OCI-LY3 (cell line): ENCODE measurements around the gene CPT1C.

Source experiments
- H2AFZ ChIP-seq: fragments of 200-600, 300-600 bp; shearing (Covaris generic); 2 replicates; pipeline ENCODE4 v1.6.0; 2014; ENCODE audit warnings: antibody characterized with exemption, low read depth, low read length
- H3K27ac ChIP-seq: fragments of 200-600, 300-600 bp; sonication (generic); 2 replicates; pipeline ENCODE4 v1.5.1; 2014; ENCODE audit warnings: mild to moderate bottlenecking, low read length, moderate library complexity, mixed read lengths
- H3K27me3 ChIP-seq: fragments of 200-600, 300-600 bp; sonication (generic); 2 replicates; pipeline ENCODE4 v1.6.1; 2014; ENCODE audit warnings: low read depth, low read length, mixed read lengths
- H3K36me3 ChIP-seq: fragments of 200-600, 300-600 bp; sonication (generic); replicated peaks from 2 replicates; pipeline ENCODE3; 2014; ENCODE audit warnings: low read depth, low read length, mixed read lengths
- H3K4me1 ChIP-seq: fragments of 300-600, 200-600 bp; sonication (generic); 2 replicates; pipeline ENCODE4 v1.6.1; 2014; ENCODE audit warnings: low read length, mixed read lengths
- H3K4me2 ChIP-seq: fragments of 200-600, 300-600 bp; sonication (generic); 2 replicates; pipeline ENCODE4 v1.6.1; 2014; ENCODE audit warnings: low read length, mixed read lengths
- H3K4me3 ChIP-seq: fragments of 300-600, 200-600 bp; sonication (generic); 2 replicates; pipeline ENCODE4 v1.5.1; 2014; ENCODE audit warnings: antibody characterized with exemption, mild to moderate bottlenecking, low read length, moderate library complexity
- H3K79me2 ChIP-seq: fragments of 300-600, 200-600 bp; shearing (Covaris generic); 2 replicates; pipeline ENCODE4 v1.6.1; 2014; ENCODE audit warnings: mild to moderate bottlenecking, low read length, mixed read lengths
- H3K9ac ChIP-seq: fragments of 300-600, 200-600 bp; shearing (Covaris generic); 2 replicates; pipeline ENCODE4 v1.6.0; 2014; ENCODE audit warnings: mild to moderate bottlenecking, low read length, moderate library complexity
- H3K9me3 ChIP-seq: fragments of 200-600, 300-600 bp; shearing (Covaris generic); 2 replicates; pipeline ENCODE4 v1.6.1; 2014; ENCODE audit warnings: low read length, mixed read lengths; ENCODE audit not compliant: insufficient read depth
- H4K20me1 ChIP-seq: fragments of 200-600, 300-600 bp; sonication (generic); 2 replicates; pipeline ENCODE4 v1.6.1; 2016; ENCODE audit warnings: low read length, mixed read lengths; ENCODE audit not compliant: insufficient read depth
- CTCF ChIP-seq: fragments of 200-600, 300-600 bp; sonication (generic); IDR thresholded peaks from 2 replicates; pipeline ENCODE4 v1.5.1; 2014; ENCODE audit warnings: antibody characterized with exemption, low read length, low read depth
- EZH2phosphoT487 ChIP-seq: fragments of 200-600 bp; shearing (Covaris generic); IDR thresholded peaks from 2 replicates; pipeline ENCODE4 v1.6.1; 2018; ENCODE audit warnings: antibody characterized with exemption, mixed run types, low read depth

CPT1C gene

GRCh38 chr19:49690656-49691242 is at the start of gene CPT1C:
Gene CPT1C (plus strand): TSS chr19:49691116. CDS start chr19:49692253, 1,137 bp downstream.
- Histone ChIP-seq H2AFZ (no peak within 1 kb of the TSS), H3K9me3 (no peaks in the 10 kb centered on the region), H3K36me3 (peaks cover 54% of the 10 kb centered on the region), H3K4me2 (no peak within 1 kb of the TSS), H4K20me1 (peaks cover 38% of the 10 kb centered on the region), H3K79me2 (peaks cover 4% of the 10 kb centered on the region; the same call in 1 of the 2 replicates), H3K4me3 (no peak within 1 kb of the TSS), H3K9ac (no peak within 1 kb of the TSS), H3K27me3 (no peaks in the 10 kb centered on the region), H3K27ac (no peak within 1 kb of the TSS), H3K4me1 (peaks cover 16% of the 10 kb centered on the region; the same call in 1 of the 2 replicates)
- no peak for TF ChIP-seq CTCF
- no peak for TF ChIP-seq EZH2phosphoT487

GRCh38 chr19:49641688-49642491 is 49.0 kb upstream of the CPT1C start, which contains the start of gene SCAF1:
Gene SCAF1 (plus strand): TSS chr19:49642209. CDS start chr19:49645027, 2,818 bp downstream.
- Histone ChIP-seq H3K9ac (peak within 1 kb of the TSS; percentile 99), H4K20me1 (peaks cover 3% of the 10 kb centered on the region; the same call in 1 of the 2 replicates), H3K79me2 (peaks cover 52% of the 10 kb centered on the region), H3K9me3 (no peaks in the 10 kb centered on the region), H3K27ac (peak within 1 kb of the TSS; percentile 91), H3K27me3 (peaks cover 8% of the 10 kb centered on the region), H3K36me3 (peaks cover 10% of the 10 kb centered on the region), H3K4me3 (peak within 1 kb of the TSS; percentile 93), H3K4me1 (peaks cover 15% of the 10 kb centered on the region), H2AFZ (no peak within 1 kb of the TSS), H3K4me2 (peak within 1 kb of the TSS; percentile 82)
- TF ChIP-seq CTCF (no peak), EZH2phosphoT487 (no peak)

GRCh38 chr19:49642492-49643035 is 48.4 kb upstream of the CPT1C start:
- H3K9me3 ChIP-seq = no peaks in the 10 kb centered on the region
- H3K79me2 ChIP-seq = peaks cover 58% of the 10 kb centered on the region
- peak overlapping the region; percentile 65 for H3K27ac ChIP-seq
- peaks cover 8% of the 10 kb centered on the region for H3K27me3 ChIP-seq
- peaks cover 15% of the 10 kb centered on the region for H3K4me1 ChIP-seq
- H2AFZ ChIP-seq = no peak overlapping the region
- peak overlapping the region; percentile 92 for H3K4me3 ChIP-seq
- peak overlapping the region; percentile 99 for H3K9ac ChIP-seq
- peaks cover 14% of the 10 kb centered on the region for H3K36me3 ChIP-seq
- TF ChIP-seq EZH2phosphoT487 (no peak), CTCF (no peak)
- H4K20me1 ChIP-seq = peaks cover 3% of the 10 kb centered on the region; the same call in 1 of the 2 replicates
- H3K4me2 ChIP-seq = peak overlapping the region; percentile 82

GRCh38 chr19:49643466-49643865 is 47.5 kb upstream of the CPT1C start:
- Histone ChIP-seq H3K9me3 (no peaks in the 10 kb centered on the region), H3K79me2 (peaks cover 59% of the 10 kb centered on the region), H2AFZ (no peak overlapping the region), H3K4me3 (peak overlapping the region; percentile 92), H3K9ac (peak overlapping the region; percentile 99), H3K36me3 (peaks cover 14% of the 10 kb centered on the region), H4K20me1 (peaks cover 3% of the 10 kb centered on the region; the same call in 1 of the 2 replicates), H3K4me1 (peaks cover 15% of the 10 kb centered on the region), H3K27ac (no peak overlapping the region), H3K4me2 (peak overlapping the region; percentile 82), H3K27me3 (peaks cover 6% of the 10 kb centered on the region)
- TF ChIP-seq CTCF (no peak), EZH2phosphoT487 (no peak)
